Measurements from ENCODE around the gene SLAMF7.
"Not testable (repeated sequence)": the region's sequence is repeated elsewhere in the genome, so short reads cannot be mapped to it uniquely, and the experiment has no call there.

Gene SLAMF7, protein sequence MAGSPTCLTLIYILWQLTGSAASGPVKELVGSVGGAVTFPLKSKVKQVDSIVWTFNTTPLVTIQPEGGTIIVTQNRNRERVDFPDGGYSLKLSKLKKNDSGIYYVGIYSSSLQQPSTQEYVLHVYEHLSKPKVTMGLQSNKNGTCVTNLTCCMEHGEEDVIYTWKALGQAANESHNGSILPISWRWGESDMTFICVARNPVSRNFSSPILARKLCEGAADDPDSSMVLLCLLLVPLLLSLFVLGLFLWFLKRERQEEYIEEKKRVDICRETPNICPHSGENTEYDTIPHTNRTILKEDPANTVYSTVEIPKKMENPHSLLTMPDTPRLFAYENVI

DNA sequence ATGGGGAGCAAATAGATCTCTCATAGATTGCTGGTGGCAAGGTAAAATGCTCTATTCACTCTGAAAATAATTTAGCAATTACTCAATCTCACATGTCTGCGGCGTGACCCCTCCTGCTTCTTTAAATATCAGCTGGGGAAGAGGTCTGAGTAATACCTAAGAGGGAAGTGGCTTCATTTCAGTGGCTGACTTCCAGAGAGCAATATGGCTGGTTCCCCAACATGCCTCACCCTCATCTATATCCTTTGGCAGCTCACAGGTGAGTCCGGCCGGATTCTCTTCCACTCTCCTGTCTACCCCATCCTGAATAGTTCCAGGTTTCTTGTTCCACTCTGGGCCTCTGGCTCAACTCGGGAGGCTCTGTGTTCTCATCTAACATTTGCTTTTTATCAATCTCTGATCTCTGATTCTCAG lies at the start of gene SLAMF7:
SLAMF7 (plus strand) TSS at position 150 of the 414 bp plus-strand sequence; CDS start at position 205, 55 bp downstream.
- no peak for DNase-seq (ENCODE audit: low read depth in 2 of 2)

DNA sequence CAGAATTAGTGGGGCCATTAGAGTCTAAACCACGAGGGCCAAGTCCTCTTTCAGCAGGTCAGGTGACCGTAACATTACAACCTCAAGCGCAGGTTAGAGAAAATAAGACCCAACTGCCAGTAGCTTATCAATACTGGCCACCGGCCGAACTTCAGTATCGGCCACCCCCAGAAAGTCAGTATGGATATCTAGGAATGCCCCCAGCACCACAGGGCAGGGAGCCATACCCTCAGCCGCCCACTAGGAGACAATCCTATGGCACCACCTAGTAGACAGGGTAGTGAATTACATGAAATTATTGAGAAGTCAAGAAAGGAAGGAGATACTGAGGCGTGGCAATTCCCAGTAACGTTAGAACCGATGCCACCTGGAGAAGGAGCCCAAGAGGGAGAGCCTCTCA lies 46.7 kb upstream of the SLAMF7 start:
- not testable (repeated sequence) for DNase-seq (ENCODE audit: low read depth in 2 of 2)

DNA sequence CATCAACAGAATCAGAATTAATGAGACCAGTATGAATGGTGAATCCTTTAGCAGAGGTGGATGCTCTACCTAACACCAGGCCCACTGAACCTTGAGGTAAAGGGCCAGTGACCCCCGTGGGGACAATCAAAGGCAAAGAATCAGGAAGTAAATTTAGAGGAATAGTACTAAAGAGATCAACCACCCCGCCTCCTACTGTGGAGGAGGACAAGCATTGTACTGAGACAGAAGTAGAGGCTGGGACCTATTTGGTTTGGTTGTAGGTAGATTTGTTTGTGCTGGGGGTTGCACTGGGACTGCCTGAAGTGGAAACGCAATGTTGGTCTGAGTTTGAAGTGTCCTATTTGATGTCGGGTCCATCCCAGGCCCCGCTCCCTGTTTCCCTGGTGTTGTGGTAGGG lies 36.9 kb upstream of the SLAMF7 start:
- no peak for DNase-seq (ENCODE audit: low read depth in 2 of 2)

DNA sequence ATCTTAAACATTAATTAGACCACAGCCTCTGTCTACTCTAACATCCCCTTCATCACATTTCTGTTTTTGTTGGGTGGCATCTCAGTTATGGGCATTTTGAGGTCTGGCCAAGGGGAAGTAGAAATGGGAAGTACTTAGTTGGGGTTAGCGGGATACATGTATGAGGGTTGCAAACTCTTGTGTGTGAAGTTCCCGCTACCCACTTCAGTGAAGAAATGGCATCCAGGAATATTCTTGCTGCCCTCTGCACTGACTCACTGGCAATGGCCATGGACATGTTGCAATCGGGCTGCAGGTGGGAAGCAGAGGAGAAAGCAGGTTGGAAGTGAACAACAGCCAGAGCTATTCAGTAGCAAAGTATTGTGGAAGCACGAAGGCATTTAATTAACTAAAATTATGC lies 34.8 kb upstream of the SLAMF7 start:
- no peak for DNase-seq (ENCODE audit: low read depth in 2 of 2)

DNA sequence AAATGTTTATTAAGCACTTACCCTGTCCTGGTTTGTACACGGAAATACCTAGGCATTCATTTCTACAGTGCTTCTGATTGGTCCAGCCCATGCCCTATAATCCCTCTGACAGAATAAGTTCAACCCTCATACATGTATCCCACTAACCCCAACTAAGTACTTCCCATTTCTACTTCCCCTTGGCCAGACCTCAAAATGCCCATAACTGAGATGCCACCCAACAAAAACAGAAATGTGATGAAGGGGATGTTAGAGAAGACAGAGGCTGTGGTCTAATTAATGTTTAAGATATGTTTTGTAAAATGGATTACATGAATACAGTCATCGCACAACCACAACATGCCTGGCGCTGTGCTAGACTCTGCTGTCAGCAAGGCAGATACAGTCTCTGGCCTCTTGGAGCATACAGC lies 33.8 kb upstream of the SLAMF7 start:
- not testable (repeated sequence) for DNase-seq (ENCODE audit: low read depth in 2 of 2)

DNA sequence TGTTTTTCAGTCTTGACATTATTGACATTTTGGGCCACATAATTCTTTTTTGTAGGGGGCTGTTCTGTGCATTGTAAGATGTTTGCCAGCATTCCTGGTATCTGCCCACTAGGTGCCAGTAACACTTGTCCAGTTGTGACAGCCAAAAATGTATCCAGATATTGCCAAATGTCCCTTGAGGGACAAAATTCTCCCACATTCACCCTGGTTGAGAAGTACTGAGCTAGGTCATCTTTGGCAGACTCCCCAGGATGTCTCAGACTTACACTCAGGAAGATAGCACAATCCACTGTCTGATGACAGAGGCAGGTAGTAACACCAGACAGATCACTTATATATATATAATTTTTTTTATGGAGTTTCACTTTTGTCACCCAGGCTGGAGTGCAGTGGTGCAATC lies 33.3 kb upstream of the SLAMF7 start:
- no peak for DNase-seq (ENCODE audit: low read depth in 2 of 2)

DNA sequence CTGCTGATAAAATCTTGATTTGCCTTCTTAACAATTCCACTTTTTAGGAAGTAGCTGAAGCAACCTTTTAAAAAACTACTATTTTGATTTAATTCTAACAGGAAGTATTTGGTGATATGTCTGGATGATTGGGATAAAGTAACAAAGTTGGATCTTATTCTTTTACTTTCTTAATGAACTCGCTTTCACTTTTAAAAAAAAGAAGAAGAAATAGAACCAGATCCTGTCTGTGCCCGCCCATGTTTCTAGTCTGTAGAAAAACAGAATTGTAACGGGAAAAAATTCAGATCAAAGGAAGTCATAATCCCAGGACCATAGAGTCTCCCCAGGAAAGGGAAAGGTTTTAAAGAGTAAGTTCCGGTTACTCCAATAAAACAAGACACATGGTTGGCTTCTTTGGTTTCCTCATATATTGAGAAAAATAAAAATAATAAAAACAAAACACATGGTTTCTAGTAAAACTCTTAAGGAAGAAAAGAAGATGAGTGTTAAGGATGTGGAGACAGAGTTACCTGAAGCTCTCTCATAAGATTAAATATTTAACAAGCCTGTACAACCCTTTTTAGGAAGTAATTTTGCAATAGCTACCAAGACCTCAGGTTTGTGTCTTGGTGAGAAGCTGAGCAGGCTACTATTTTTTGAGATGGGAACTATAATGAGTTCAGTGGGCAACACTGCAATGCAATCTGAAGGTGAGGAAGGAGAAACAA lies 32.4 kb upstream of the SLAMF7 start:
- no peak for DNase-seq (ENCODE audit: low read depth in 2 of 2)

DNA sequence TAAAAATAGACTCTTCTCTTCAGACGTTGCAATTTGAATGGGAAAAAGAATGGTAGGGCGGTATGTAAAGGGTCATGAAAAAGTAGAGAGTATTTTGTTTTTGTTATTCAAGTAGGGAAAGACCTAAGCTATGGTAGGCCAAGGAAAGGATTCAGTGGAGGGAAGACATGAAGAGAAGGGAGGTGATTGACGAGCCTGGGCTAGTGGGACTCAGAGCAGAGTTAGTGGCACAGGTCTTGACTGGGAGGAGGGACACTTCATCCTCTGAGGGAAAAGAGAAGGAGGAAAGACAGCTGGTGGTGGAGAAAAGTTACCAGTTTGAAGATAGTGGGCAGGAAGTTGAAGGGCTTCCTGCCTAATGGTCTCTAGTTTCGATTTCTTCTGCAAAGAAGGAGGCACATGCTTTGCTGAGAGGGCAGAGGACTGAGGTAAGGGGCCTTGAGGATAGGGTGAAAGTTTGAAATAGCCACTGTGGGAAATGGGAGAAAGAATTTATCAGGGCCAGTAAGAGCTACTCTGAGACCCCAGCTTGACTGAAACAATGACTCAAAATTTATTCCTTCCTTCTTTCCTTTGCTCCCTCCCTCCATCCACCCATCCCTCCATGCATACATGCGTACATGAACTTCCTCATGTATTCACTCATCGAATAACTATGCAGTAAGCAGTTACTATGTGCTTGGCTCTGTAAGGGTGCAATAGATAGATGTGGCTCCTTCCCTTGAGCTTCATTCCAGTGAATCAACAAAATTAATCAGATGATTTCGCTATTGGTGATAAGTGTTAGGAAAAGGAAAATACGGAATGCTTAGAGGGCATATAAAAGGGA lies 31.6 kb upstream of the SLAMF7 start:
- no peak for DNase-seq (ENCODE audit: low read depth in 2 of 2)

DNA sequence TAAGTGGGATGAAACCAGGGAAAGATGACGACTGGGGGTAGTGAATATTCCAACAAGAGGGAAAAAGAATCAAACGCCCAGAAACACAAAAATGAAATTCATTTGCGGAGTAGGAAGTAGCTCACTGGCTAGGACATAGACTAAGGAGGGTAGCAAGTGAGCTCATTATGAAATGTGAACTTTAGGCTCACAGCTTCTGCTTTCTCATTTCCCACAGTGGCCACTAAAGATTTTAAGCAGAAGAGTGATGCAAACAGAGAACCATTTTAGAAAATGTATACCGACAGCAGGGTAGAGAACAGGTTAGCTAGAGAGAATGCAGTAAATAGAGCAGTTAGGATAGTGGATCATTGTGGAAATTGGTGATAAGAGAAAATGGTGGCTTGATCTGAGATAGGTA lies 30.9 kb upstream of the SLAMF7 start:
- DNase-seq (ENCODE audit: low read depth in 2 of 2) = no peak

DNA sequence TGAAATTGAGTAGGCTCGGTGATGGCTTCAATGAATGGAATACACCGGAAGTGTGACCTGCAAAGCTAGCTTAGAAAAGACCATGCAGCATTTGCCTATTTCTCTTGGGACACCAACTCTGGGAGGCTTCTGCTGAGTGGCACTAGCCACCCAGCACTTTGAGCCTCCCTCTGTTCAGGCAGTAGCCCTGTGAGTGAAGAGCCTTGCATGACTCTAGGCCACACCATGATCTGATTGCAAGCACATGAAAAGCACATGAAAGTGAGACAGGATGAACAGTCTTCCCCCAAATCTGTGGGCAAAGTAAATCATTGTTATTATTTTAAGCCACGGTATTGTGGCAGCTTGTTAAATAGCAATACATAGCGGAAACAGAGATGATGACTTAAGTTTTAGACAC lies 30.2 kb upstream of the SLAMF7 start:
- no peak for DNase-seq (ENCODE audit: low read depth in 2 of 2)

DNA sequence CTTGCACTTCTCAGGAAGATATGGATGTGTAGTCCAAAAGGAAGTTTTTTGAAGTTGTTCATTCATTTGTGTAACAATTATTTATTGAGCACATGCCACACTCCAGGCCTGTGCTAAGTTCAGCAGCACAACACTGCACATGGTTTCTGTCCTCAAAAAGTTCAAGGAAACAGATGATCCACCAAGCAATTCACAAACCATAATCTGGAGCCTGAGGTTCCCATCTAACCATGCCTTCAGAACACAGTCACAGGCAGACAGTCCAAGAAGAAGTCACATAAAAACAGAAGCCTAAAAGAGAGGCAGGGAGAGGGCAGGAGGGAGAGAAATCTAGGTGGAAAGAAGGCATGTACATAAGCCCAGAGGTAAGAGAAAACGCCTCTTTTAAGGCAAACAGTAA lies 29.3 kb upstream of the SLAMF7 start:
- DNase-seq (ENCODE audit: low read depth in 2 of 2) = no peak

DNA sequence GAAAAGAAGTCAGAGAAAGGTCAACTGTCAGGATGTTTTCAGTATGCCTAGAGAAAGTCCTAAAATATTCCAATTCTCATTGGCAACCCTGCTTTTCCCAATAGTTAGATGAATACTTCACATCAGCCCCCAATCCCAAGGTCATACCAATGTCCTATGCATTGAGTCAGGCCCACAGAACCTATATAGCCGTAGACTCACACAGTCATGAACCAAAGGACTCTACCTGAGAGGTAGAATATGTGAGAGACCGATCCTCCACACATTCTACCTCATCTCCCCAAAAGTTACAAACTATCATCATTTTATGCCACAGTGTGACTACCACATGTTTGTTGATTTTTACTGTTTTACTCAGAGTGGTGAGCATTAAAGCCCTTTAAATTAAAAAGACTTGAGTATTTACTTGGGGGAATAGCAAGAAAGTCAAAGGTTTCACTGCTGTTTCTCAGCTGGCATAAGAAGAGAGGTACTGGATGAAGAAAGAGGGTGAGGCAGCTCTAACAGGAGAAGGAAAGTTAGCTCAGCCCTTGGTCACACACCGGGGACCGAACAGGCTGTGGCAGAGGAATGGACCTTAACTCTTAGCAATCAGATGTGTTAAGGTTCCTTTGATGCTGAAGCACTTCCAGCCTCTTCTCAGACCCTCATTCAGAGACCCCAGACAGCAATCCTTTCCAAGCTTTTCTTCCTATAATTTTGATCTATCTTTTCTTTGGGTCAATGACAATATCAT lies 28.4 kb upstream of the SLAMF7 start:
- DNase-seq (ENCODE audit: low read depth in 2 of 2) = no peak

DNA sequence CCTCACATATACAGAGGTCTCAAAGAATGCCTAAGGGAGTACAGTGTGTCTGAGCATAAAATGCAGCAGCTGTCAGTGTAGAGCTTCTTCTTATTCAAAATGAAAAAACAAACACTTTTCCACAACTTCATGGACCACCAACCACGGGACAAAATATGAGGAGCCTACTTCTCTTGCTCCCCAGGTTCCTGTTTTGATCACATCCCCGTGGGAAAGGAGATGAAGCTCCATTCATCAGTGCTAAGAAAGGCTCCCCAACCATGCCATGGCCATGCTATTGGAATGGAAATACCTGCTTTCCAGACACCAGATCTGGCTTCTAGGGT lies 27.8 kb upstream of the SLAMF7 start:
- DNase-seq (ENCODE audit: low read depth in 2 of 2) = no peak

DNA sequence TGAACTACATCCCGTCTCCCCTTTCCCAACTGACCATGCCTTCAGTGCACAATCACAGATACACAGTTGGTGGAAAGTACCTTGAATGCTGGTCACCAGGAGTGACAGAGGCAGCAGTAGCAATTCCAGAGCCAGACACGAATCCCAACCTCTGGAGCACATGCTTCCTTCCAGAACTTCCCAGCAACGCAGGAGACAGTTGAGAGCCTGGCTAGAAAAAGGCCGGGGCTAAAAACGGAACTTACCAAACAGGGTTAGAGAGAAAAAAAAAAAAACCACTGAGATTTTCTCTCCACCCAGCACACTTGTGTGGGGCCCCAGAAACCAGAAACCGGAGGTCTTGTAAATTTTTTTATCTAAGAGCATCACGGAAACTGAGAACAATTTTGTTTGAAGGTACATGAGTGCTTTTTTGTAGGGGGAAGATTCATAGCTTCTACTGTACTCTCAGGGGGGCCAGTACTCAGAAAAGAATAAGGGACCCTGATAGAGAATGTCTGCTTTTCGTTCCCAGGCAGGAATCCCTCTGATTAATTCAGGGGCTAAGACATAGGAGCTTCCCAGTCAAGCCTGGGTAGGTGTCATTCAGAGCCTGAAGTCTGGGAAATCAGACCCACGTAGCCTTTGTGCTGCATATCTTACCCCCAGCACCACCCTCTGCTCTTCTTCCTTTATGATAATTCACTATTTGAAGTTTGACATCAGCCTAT lies 27.3 kb upstream of the SLAMF7 start, which contains the start of gene CD48:
CD48 (minus strand) TSS at position 221 of the 710 bp plus-strand sequence; CDS start at position 162, 59 bp downstream.
- no peak for DNase-seq (ENCODE audit: low read depth in 2 of 2)

DNA sequence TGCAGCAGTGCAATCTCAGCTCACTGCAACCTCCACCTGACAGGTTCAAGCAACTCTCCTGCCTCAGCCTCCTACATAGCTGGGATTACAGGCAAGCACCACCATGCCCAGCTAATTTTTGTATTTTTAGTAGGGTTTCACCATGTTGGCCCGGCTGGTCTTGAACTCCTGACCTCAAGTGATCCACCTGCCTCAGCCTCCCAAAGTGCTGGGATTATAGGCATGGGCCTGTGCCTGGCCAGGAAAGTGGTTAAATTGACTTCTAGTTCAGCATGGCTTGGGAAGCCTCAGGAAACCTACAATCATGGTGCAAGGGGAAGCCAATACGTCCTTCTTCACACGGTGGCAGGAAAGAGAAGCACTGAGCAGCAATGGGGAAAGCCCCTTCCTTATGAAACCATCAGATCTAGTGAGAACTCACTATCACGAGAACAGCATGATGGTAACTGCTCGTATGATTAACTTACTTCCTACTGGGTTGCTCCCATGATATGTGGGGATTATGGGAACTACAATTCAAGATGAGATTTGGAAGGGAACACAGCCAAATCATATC lies 26.4 kb upstream of the SLAMF7 start:
- not testable (repeated sequence) for DNase-seq (ENCODE audit: low read depth in 2 of 2)

DNA sequence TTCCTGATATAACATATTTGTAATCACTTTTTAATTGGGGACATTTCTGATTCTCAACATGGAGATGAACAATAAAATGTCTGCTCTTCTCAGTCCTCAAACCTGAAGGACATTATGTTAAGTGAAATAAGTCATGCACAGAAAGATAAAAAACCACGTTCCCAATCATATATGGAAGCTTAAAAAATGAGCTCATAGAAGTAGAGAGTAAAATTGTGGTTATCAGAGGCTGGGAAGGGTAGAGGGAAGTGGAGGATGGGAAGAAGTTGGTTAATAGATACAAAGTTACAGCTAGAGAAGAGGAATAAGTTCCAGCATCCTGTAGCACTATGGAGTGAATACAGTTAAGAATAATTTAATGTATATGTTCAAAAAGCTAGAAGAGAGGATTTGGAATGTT lies 25.9 kb upstream of the SLAMF7 start:
- DNase-seq (ENCODE audit: low read depth in 2 of 2) = no peak

DNA sequence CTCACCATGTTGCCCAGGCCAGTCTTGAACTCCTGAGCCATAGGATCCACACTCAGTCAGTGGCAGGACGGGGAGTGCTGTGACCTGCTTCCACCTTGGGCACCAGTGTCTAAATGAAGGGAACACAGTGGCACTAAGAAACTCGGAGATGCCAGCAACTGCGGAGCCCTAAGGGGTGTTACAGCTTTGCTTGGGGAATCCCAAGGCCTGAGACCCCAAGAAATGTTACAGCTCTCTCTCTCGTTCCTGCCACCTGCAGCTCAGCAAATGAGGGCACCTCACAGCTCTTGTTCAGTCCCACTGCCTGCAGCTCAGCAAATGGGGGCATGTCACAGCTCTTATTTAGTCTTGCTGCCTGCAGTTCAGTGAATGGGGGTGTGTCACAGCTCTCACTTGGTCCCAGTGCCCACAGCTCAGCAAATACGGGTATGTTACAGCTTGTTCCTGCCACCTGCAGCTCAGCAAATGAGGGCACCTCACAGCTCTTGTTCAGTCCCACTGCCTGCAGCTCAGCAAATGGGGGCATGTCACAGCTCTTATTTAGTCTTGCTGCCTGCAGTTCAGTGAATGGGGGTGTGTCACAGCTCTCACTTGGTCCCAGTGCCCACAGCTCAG lies 24.9 kb upstream of the SLAMF7 start:
- DNase-seq (ENCODE audit: low read depth in 2 of 2) = not testable (repeated sequence)

DNA sequence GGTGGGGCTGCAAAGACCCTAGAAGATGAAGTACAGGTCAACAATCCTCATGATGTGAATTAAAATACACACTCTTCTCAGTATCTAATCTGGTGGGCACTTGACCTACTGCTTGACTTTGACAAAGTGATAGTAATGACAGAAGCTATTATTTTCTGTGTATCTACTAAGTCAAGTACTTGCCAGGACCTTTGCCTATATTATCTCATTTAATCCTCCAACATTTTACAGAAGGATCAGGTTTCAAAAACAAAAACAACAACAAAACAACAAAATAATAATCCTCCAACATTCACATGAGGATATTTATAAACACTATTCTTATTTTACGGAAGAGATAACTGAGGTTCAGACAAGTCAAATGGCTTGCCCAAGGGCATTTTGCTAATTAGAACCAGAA lies 23.0 kb upstream of the SLAMF7 start:
- no peak for DNase-seq (ENCODE audit: low read depth in 2 of 2)

DNA sequence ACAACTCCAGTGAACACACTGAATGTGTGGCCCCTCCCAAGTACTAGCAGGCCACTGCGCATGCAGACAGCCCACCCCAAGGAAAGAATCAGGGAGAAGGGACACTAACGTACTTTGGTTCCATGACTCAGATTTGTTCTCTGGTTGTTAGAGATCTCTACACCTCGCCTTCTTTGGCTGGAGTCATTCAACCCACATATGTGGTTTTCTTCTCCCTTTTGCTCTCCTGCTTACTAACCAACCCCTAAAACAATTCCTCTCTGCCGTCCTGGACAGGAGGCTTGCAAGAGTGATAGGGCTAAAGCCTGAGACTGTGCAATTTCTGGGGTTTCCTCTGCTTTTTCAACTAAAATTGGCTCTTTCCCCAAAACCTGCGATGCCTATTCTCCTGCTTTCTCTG lies 21.7 kb upstream of the SLAMF7 start:
- no peak for DNase-seq (ENCODE audit: low read depth in 2 of 2)

DNA sequence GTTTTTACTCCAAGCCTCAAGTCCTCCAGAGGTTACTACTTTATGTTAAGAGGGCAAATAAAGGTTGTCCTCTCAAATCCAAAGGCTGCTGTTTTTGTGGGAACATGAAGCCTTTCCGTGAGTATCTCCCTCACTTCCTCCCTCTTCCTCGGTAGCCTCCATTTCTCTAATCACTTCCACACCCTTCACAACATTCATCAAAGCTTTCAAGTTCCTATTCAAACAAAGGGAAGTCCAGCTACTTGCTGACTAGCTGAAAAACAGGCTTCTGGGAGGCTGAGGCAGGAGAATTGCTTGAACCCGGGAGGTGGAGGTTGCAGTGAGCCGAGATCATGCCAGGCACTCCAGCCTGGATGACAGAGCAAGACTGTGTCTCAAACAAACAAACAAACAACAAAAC lies 20.8 kb upstream of the SLAMF7 start:
- DNase-seq (ENCODE audit: low read depth in 2 of 2) = no peak

Measured in stimulated activated CD8-positive, alpha-beta memory T cell treated with anti-CD3 and anti-CD28 coated beads, Interleukin-2, amount 100 ng/mL, for 48 hours (primary cell).